Mesothelial cell of epicardium (in vitro differentiated cells): ENCODE measurements around the gene LYPD6. TPM values are rescaled to one million over a fixed set of nuclear protein-coding genes. Genes with fewer than 3 reads are reported as not detected.

ENCODE experiments used
- DNase-seq, 2 experiments: peaks; one replicate each; pipeline ENCODE4 v3.0.0; 2021; ENCODE audit warnings: low spot score in 2 of 2; ENCODE audit not compliant: unreplicated experiment in 2 of 2
- H3K27ac Mint-ChIP-seq: 2 replicates; pipeline ENCODE4 v1.8.0; 2021; ENCODE audit warnings: mixed read lengths
- H3K27me3 Mint-ChIP-seq: 2 replicates; pipeline ENCODE4 v1.8.0; 2021; ENCODE audit warnings: low read depth, mixed read lengths
- H3K36me3 Mint-ChIP-seq: 2 replicates; pipeline ENCODE4 v1.8.0; 2021; ENCODE audit warnings: mixed read lengths
- H3K4me1 Mint-ChIP-seq: 2 replicates; pipeline ENCODE4 v1.8.0; 2021; ENCODE audit warnings: mixed read lengths
- H3K4me3 Mint-ChIP-seq: 2 replicates; pipeline ENCODE4 v1.8.0; 2021; ENCODE audit warnings: mild to moderate bottlenecking, moderate library complexity, mixed read lengths
- H3K9me3 Mint-ChIP-seq: 2 replicates; pipeline ENCODE4 v1.8.0; 2021; ENCODE audit warnings: mixed read lengths
- total RNA-seq: library from RNA; stranded (reverse); gene quantifications from 3 replicates; pipeline ENCODE4 v1.2.1, GENCODE V29; 2021
- TF ChIP-seq, protein P1 (sequence below): fragments of 200-600 bp; sonication (generic); IDR thresholded peaks from one replicate; pipeline ENCODE4 v1.5.0; 2021; ENCODE audit warnings: antibody characterized with exemption; ENCODE audit not compliant: unreplicated experiment

LYPD6 gene
- total RNA-seq, 1 donor from 2014 or later: 16.2 TPM

DNA sequence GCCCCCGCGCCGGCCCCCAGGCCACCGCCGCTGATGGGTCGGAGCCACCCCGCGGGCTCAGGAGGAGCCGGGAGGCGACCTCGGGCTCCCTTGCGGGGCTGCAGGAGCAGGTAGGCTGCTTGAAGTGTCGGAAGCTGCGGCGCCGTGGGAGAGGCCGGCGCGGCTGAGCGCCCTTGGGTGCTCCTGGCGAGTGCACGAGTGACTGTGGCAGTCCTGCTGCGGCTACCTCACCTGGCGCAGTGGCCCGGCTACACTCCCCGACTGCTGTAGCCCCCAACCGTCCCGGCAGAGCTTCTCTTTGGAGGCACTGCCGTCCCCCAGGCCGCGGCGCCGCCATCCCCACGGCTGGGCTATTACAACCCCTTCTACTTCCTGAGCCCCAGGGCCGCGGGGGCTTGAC lies 10.0 kb upstream of the LYPD6 start:
- DNase-seq: no peak
- Mint-ChIP-seq H3K4me3 (no peak overlapping the region), H3K27me3 (no peaks in the 10 kb centered on the region), H3K4me1 (peaks cover 27% of the 10 kb centered on the region), H3K9me3 (peaks cover 13% of the 10 kb centered on the region), H3K36me3 (peaks cover 6% of the 10 kb centered on the region), H3K27ac (no peak overlapping the region)
- TF ChIP-seq, protein P1, sequence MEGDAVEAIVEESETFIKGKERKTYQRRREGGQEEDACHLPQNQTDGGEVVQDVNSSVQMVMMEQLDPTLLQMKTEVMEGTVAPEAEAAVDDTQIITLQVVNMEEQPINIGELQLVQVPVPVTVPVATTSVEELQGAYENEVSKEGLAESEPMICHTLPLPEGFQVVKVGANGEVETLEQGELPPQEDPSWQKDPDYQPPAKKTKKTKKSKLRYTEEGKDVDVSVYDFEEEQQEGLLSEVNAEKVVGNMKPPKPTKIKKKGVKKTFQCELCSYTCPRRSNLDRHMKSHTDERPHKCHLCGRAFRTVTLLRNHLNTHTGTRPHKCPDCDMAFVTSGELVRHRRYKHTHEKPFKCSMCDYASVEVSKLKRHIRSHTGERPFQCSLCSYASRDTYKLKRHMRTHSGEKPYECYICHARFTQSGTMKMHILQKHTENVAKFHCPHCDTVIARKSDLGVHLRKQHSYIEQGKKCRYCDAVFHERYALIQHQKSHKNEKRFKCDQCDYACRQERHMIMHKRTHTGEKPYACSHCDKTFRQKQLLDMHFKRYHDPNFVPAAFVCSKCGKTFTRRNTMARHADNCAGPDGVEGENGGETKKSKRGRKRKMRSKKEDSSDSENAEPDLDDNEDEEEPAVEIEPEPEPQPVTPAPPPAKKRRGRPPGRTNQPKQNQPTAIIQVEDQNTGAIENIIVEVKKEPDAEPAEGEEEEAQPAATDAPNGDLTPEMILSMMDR: no peak

DNA sequence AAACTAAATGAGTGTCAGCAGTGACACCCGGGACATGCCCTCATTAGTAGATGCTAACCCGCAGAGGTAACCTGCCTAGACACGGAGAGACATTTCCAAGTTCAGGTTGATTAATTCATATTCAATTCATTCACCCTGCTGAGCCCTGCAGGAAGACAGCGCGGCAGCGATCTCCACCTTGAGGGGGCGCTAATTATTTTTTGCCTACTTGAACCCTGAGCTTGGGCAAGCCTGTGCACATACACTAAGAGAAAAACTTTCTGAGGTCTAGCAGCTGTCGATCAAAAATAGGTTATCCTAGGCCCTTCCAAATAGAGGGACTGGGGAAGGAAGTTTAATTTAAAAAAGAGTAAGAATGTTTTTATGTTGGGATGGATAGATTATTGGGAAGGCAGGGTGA lies 1.3 kb upstream of the LYPD6 start:
- H3K27me3 Mint-ChIP-seq: peaks cover 1% of the 10 kb centered on the region
- H3K4me1 Mint-ChIP-seq: peaks cover 30% of the 10 kb centered on the region
- peaks cover 7% of the 10 kb centered on the region for H3K36me3 Mint-ChIP-seq
- peaks cover 14% of the 10 kb centered on the region for H3K9me3 Mint-ChIP-seq
- peak overlapping the region; percentile 57 for H3K27ac Mint-ChIP-seq
- H3K4me3 Mint-ChIP-seq: peak overlapping the region; percentile 88
- DNase-seq: no peak
- TF ChIP-seq, protein P1: no peak

DNA sequence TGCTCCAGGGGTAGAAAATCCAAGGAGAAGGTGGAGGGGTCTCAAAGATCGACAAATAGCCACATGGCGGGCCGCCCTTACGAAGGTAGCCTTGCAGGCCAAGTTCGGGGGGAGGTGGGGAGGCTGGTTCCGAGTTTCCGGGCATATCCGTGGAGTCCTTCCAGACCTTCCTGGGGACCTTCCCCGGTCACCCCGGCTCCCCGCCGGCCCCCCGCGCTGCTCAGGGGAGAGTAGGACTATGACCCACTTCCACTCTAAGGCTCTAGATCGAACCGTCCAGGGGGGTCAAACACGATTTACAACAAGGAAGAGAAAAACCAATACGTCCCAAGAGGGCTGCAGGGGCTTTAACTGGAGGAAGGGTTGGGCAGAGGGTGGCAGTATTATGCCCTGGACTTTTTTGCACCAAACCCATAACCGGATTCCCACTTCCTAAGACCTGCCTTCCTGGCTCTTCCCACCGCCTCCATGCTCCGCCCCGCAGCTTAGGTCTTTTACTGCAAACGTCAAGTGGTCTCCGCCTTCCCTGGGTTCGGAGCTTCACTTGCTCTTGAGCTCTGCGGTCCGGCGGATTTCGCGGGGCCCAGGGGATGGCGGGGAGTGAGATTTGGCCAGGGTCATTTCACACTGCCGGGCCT lies 779 bp upstream of the LYPD6 start:
- peaks cover 13% of the 10 kb centered on the region for H3K9me3 Mint-ChIP-seq
- H3K27me3 Mint-ChIP-seq: peaks cover 1% of the 10 kb centered on the region
- H3K36me3 Mint-ChIP-seq: peaks cover 7% of the 10 kb centered on the region
- peak overlapping the region; percentile 88 for H3K4me3 Mint-ChIP-seq
- peak overlapping the region; percentile 88 for H3K27ac Mint-ChIP-seq
- TF ChIP-seq, protein P1: no peak
- peaks cover 35% of the 10 kb centered on the region for H3K4me1 Mint-ChIP-seq
- DNase-seq: peak; percentile 29 to 59

DNA sequence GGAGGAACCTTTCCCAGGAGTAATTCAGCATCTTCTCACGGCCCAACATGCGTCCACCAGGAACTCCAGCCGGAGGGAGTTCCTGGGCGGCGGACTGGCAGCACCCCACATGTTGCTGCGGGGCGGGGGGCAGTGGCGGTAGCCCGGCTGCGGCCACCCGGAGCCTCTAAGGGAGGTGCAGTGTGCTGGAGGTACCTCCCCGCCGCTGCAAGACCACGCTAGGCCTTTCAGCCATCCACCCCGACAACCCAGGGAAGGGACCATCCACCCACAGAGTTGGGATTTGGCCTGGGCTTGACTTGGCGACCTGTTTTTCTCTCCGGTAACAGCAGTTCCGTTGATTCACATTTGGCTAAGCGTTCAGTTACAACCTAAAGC lies 625 bp downstream of the LYPD6 start:
- Mint-ChIP-seq H3K27ac (peak overlapping the region; percentile 85), H3K4me3 (peak overlapping the region; percentile 79), H3K4me1 (peaks cover 37% of the 10 kb centered on the region), H3K27me3 (peaks cover 1% of the 10 kb centered on the region), H3K9me3 (no peaks in the 10 kb centered on the region), H3K36me3 (no peaks in the 10 kb centered on the region)
- TF ChIP-seq, protein P1: no peak
- peak in 1 of 2 experiments; percentile 50 for DNase-seq

DNA sequence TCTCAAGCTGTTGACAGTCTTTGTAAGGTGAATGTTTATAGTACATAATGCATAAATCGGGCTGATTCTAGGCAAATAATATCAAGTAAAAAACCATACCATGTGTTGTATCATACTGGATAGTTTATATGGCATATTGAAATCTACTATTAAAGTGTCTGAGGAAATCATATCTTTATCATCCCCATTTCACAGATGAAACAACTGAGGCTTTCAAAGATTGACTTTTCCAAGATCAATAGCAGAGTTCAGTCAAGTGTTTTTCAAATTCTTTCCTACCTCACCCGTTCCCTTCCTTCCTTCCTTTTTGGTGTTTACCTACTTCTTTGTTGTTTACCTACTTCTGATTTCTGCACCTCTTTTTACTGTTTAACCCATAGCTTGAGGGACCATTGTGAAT lies 2.0 kb downstream of the LYPD6 start:
- TF ChIP-seq, protein P1: no peak
- Mint-ChIP-seq H3K4me1 (peaks cover 37% of the 10 kb centered on the region), H3K27ac (no peak overlapping the region), H3K9me3 (peaks cover 9% of the 10 kb centered on the region), H3K27me3 (peaks cover 1% of the 10 kb centered on the region), H3K36me3 (peaks cover 4% of the 10 kb centered on the region), H3K4me3 (peak overlapping the region; percentile 79)
- no peak for DNase-seq
